HepG2 (cell line): ENCODE data around the gene COL2A1. TPM values are rescaled to one million over a fixed set of nuclear protein-coding genes. Genes with fewer than 3 reads are reported as not detected.

Experiments used
- CBX2 ChIP-seq, 2 experiments: fragments of 200-600 bp in 1 of 2; sonication (generic); formaldehyde crosslinking in 1 of 2; IDR thresholded peaks; 2 replicates each; pipeline versions ENCODE4 v1.7.0 to v1.8.1; 2018 to 2022; ENCODE audit warnings: low read depth in 2 of 2, low read length in 1 of 2, mild to moderate bottlenecking in 1 of 2, missing genetic modification reagents in 1 of 2
- FOXK2 ChIP-seq: fragments of 450-650 bp; IDR thresholded peaks from 2 replicates; pipeline ENCODE4 v1.6.1; 2016
- KLF16 ChIP-seq, 2 experiments: sonication (generic) in 1 of 2; formaldehyde crosslinking in 1 of 2; IDR thresholded peaks; 2 replicates each; pipeline versions ENCODE4 v1.6.1 to v1.8.0; 2016 to 2023; ENCODE audit warnings: missing genetic modification reagents in 2 of 2, missing compliant biosample characterization in 1 of 2
- KLF6 ChIP-seq: IDR thresholded peaks from 2 replicates; pipeline ENCODE4 v1.8.0; 2016; ENCODE audit warnings: missing biosample characterization, missing genetic modification reagents
- MXD4 ChIP-seq: IDR thresholded peaks from 2 replicates; pipeline ENCODE4 v1.6.1; 2016; ENCODE audit warnings: mild to moderate bottlenecking, missing biosample characterization, missing genetic modification reagents
- PCBP2 ChIP-seq: fragments of 200-400 bp; formaldehyde crosslinking; optimal IDR thresholded peaks from 2 replicates; pipeline ENCODE3; 2018; ENCODE audit warnings: low read length, low read depth; ENCODE audit not compliant: poor library complexity, severe bottlenecking
- POLR2A ChIP-seq, 2 experiments: IDR thresholded peaks; 2 replicates each; pipeline ENCODE4 v1.6.1; 2011; ENCODE audit warnings: low read depth in 2 of 2, low read length in 2 of 2, mild to moderate bottlenecking in 1 of 2, moderate library complexity in 1 of 2; ENCODE audit not compliant: insufficient read depth in 1 of 2
- TCF7L2 ChIP-seq: IDR thresholded peaks from 2 replicates; pipeline ENCODE4 v1.6.1; 2011; ENCODE audit warnings: mild to moderate bottlenecking, low read depth, low read length, moderate library complexity
- ZBTB49 ChIP-seq: sonication (generic); formaldehyde crosslinking; IDR thresholded peaks from 2 replicates; pipeline ENCODE4 v1.4.0; 2020; ENCODE audit warnings: missing genetic modification reagents, borderline replicate concordance
- ZFX ChIP-seq: sonication (generic); formaldehyde crosslinking; IDR thresholded peaks from 2 replicates; pipeline ENCODE4 v1.4.0; 2020; ENCODE audit warnings: mild to moderate bottlenecking, low read depth, missing genetic modification reagents, moderate library complexity
- ZNF263 ChIP-seq: sonication (generic); formaldehyde crosslinking; IDR thresholded peaks from 2 replicates; pipeline ENCODE4 v1.4.0; 2020; ENCODE audit warnings: missing genetic modification reagents
- ZNF317 ChIP-seq: sonication (generic); formaldehyde crosslinking; IDR thresholded peaks from 2 replicates; pipeline ENCODE4 v1.5.0; 2020; ENCODE audit warnings: mild to moderate bottlenecking, missing genetic modification reagents
- ZNF503 ChIP-seq: sonication (generic); formaldehyde crosslinking; IDR thresholded peaks from 2 replicates; pipeline ENCODE4 v1.4.0; 2020; ENCODE audit warnings: missing genetic modification reagents
- ZNF775 ChIP-seq: sonication (generic); formaldehyde crosslinking; IDR thresholded peaks from 2 replicates; pipeline ENCODE4 v1.4.0; 2020; ENCODE audit warnings: missing genetic modification reagents, mild to moderate bottlenecking, moderate library complexity, borderline replicate concordance
- polyA plus RNA-seq, 8 experiments: library from polyadenylated mRNA; depleted of rRNA in 3 of 8; stranded (reverse) in 7 of 8; unstranded in 1 of 8; fragments of >200 nt; fragmentation: Illumina TruSeq in 4 of 8; extraction: Trizol in 4 of 8; gene quantifications; 2 replicates each; pipeline versions ENCODE4 v1.2.1 to v1.2.3, GENCODE V29; 2011 to 2016; ENCODE audit warnings: low read depth in 4 of 8, missing spikeins in 1 of 8, mixed read lengths in 1 of 8; ENCODE audit not compliant: insufficient read depth in 1 of 8
- total RNA-seq, 5 experiments: library from RNA; depleted of rRNA; stranded (reverse); fragments of >200 nt; fragmentation: Illumina TruSeq; extraction: Trizol; gene quantifications; 2 replicates each; pipeline ENCODE4 v1.2.3, GENCODE V29; 2016; ENCODE audit warnings: low read depth in 1 of 5

Gene COL2A1
- total and polyA plus RNA-seq, 2 of the 13 experiments (the other 11 are each of a cell fraction or from before 2014, with no cell fraction given): 7.4 to 38.3 TPM

GRCh38 chr12:48027183-48028002, 23.1 kb upstream of the COL2A1 start (continued):
- no peak for TF ChIP-seq ZBTB49 (CRISPR knock-in tag)
- TF ChIP-seq ZFX (CRISPR knock-in tag): peak; percentile 31; the same call in 1 of the 2 replicates
- peak; percentile 55; the same call in 1 of the 2 replicates for TF ChIP-seq ZNF263 (CRISPR knock-in tag)
- TF ChIP-seq PCBP2: no peak
- no peak for TF ChIP-seq KLF6
- TF ChIP-seq FOXK2: no peak
- no peak for TF ChIP-seq POLR2A (IDR thresholded peaks at IDR 0.05; ENCODE audit: insufficient read depth in 1 of 2, low read depth in 2 of 2, low read length in 2 of 2)
- no peak for TF ChIP-seq ZNF317 (CRISPR knock-in tag)
- TF ChIP-seq MXD4 (CRISPR knock-in tag): no peak
- TF ChIP-seq TCF7L2: no peak
- no peak for TF ChIP-seq ZNF503 (CRISPR knock-in tag)
- no peak for TF ChIP-seq CBX2 (IDR thresholded peaks at IDR 0.05; ENCODE audit: low read depth, low read length)
- TF ChIP-seq CBX2 (CRISPR knock-in tag; IDR thresholded peaks at IDR 0.05; ENCODE audit: low read depth): no peak
- no peak for TF ChIP-seq KLF16 (CRISPR knock-in tag; IDR thresholded peaks at IDR 0.05)
- TF ChIP-seq ZNF775 (CRISPR knock-in tag): no peak
